ENCODE results near the gene WNT9B. TPM values are rescaled to one million over a fixed set of nuclear protein-coding genes. Genes with fewer than 3 reads are reported as not detected.

Gene WNT9B
- total and polyA plus RNA-seq, 2 of the 13 experiments (the other 11 are each of a cell fraction or from before 2014, with no cell fraction given): not detected

GRCh38 chr17:46818929-46819859 lies 32.2 kb upstream of the WNT9B start (continued):
- TF ChIP-seq ZBED4 (CRISPR knock-in tag; IDR thresholded peaks at IDR 0.05; ENCODE audit: borderline replicate concordance) (no peak), HOXD1 (CRISPR knock-in tag; IDR thresholded peaks at IDR 0.05) (no peak), ZNF660 (CRISPR knock-in tag; IDR thresholded peaks at IDR 0.05; ENCODE audit: borderline replicate concordance, low read depth) (no peak), HBP1 (CRISPR knock-in tag; IDR thresholded peaks at IDR 0.05; ENCODE audit: low read depth) (no peak), ZNF883 (CRISPR knock-in tag; IDR thresholded peaks at IDR 0.05; ENCODE audit: not compliant biosample characterization) (no peak), LBX2 (CRISPR knock-in tag; IDR thresholded peaks at IDR 0.05; ENCODE audit: borderline replicate concordance) (no peak), RNF2 (conservative IDR thresholded peaks at IDR 0.05; ENCODE audit: low read depth) (no peak), SUZ12 (IDR thresholded peaks at IDR 0.05; ENCODE audit: low read depth, low read length) (no peak), ZNF567 (CRISPR knock-in tag; IDR thresholded peaks at IDR 0.05; ENCODE audit: borderline replicate concordance) (no peak), BATF2 (CRISPR knock-in tag; IDR thresholded peaks at IDR 0.05) (no peak), PBX2 (CRISPR knock-in tag; IDR thresholded peaks at IDR 0.05) (no peak), GATAD2A (CRISPR knock-in tag; IDR thresholded peaks at IDR 0.05) (no peak; the same call in 1 of the 2 replicates), ZFP36 (IDR thresholded peaks at IDR 0.05; ENCODE audit: borderline replicate concordance, low read depth, low read length, partially characterized antibody) (no peak), ELF4 (CRISPR knock-in tag; IDR thresholded peaks at IDR 0.05; ENCODE audit: borderline replicate concordance) (no peak), SPEN (CRISPR knock-in tag; IDR thresholded peaks at IDR 0.05; ENCODE audit: low read depth) (no peak), ZNF12 (CRISPR knock-in tag; IDR thresholded peaks at IDR 0.05) (no peak), TAF1 (CRISPR knock-in tag; IDR thresholded peaks at IDR 0.05) (no peak; the same call in 1 of the 2 replicates), MNT (IDR thresholded peaks at IDR 0.05) (no peak)
